ENCODE data around the gene TFEB. TPM values are rescaled to one million over a fixed set of nuclear protein-coding genes. Genes with fewer than 3 reads are reported as not detected.

The TFEB gene
- total RNA-seq, 1 donor from 2014 or later: 3.1 TPM

DNA sequence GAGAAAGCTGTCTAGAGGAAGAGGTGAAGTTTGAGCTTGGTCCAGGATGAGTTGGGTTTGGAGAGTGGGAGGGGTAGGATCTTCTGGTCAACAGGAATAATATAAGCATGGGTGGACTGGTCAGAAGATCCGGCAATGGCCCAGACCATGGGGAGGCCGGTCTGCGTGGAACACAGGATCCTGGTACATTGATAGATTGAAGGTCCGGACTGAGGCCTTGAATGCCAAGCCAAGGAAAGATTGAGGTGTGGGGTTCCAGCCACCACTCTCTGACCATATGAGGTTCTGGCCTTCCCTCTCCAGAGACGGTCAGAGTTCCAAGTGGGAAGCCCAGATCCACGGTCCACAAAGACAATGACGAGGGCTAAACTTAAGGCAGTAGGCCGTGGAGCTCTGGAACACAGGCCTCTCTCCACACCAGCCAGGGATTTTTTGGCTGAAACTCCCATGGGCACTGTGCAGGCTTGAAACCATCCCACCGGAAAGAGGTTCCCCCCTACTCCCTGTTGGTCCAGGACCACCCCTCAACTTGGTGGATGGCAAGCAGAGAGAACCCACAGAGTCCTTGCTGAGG lies 94.0 kb downstream of the TFEB start:
- TF ChIP-seq CTCF (IDR thresholded peaks at IDR 0.05; ENCODE audit: partially characterized antibody, unreplicated experiment): no peak
- Mint-ChIP-seq H3K4me3 (ENCODE audit: unreplicated experiment) (peak overlapping the region; percentile 49), H3K27me3 (ENCODE audit: unreplicated experiment) (peaks cover 29% of the 10 kb centered on the region), H3K36me3 (ENCODE audit: unreplicated experiment) (no peaks in the 10 kb centered on the region), H3K4me1 (ENCODE audit: low read depth, unreplicated experiment) (peaks cover 20% of the 10 kb centered on the region), H3K27ac (ENCODE audit: unreplicated experiment) (no peak overlapping the region), H3K9me3 (ENCODE audit: unreplicated experiment) (peaks cover 8% of the 10 kb centered on the region)
- DNase-seq: no peak

DNA sequence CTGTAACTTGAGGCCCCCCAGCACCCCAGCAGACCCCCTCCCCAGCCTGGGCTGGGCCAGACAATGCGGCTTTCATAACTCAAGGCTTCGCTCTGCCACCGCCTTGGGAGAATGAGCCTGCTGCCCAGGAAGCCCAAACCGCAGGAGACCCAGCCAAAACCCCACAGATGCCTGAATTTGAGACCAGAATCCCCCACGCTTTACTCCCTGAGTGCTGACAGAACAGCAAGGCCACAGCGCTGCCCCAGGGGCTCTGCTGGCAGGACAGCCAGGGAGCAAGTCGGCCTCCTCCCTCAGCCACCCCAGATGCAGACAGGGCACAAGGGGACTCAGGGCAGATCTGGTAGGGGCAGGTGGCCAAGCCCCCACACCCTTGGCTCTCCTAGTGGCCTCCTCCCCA lies 95.0 kb downstream of the TFEB start:
- peaks cover 34% of the 10 kb centered on the region for H3K27me3 Mint-ChIP-seq (ENCODE audit: unreplicated experiment)
- H3K9me3 Mint-ChIP-seq (ENCODE audit: unreplicated experiment): peaks cover 8% of the 10 kb centered on the region
- TF ChIP-seq CTCF (IDR thresholded peaks at IDR 0.05; ENCODE audit: partially characterized antibody, unreplicated experiment): no peak

DNA sequence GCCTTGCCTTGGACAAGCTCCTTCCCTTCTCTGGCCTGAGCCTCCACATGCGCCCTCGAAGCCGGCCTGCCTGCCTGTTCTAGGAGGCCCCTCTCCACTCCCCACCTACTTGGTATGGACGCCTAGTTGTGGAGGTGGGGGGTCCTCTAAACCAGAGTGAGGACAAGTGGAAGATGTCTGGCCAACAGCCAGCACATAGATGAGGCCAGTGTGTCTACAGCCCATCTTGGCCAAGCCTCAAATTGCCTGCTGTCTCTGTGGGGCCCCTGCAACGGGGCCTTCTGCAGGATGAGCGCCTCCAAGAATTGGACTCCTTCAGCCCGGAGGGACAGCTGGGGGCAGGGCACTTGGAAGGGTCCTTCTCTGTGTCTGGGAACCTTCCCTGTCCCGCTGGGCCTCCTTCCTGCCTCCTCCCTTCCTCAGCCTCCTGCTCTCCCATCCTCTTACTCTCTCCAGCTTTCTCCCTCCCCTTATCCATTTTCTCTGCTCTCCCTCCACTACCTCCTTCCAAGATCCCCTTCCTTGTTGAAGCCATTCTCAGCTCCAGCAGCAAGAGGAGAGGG lies 95.5 kb downstream of the TFEB start:
- no peak for TF ChIP-seq CTCF (IDR thresholded peaks at IDR 0.05; ENCODE audit: partially characterized antibody, unreplicated experiment)
- H3K4me1 Mint-ChIP-seq (ENCODE audit: low read depth, unreplicated experiment): peaks cover 20% of the 10 kb centered on the region

More for the DNA sequence above, 95.0 kb downstream of the TFEB start:
- Mint-ChIP-seq H3K27ac (ENCODE audit: unreplicated experiment) (no peak overlapping the region), H3K4me1 (ENCODE audit: low read depth, unreplicated experiment) (peaks cover 19% of the 10 kb centered on the region), H3K36me3 (ENCODE audit: unreplicated experiment) (no peaks in the 10 kb centered on the region), H3K4me3 (ENCODE audit: unreplicated experiment) (no peak overlapping the region)
- DNase-seq: no peak

GRCh38 chr6:41638935-41639808 lies 96.2 kb downstream of the TFEB start:
- no peak for TF ChIP-seq CTCF (IDR thresholded peaks at IDR 0.05; ENCODE audit: partially characterized antibody, unreplicated experiment)
- Mint-ChIP-seq H3K27me3 (ENCODE audit: unreplicated experiment) (peaks cover 33% of the 10 kb centered on the region), H3K27ac (ENCODE audit: unreplicated experiment) (no peak overlapping the region), H3K9me3 (ENCODE audit: unreplicated experiment) (peaks cover 10% of the 10 kb centered on the region), H3K4me3 (ENCODE audit: unreplicated experiment) (peak overlapping the region; percentile 66), H3K4me1 (ENCODE audit: low read depth, unreplicated experiment) (peaks cover 15% of the 10 kb centered on the region), H3K36me3 (ENCODE audit: unreplicated experiment) (no peaks in the 10 kb centered on the region)
- no peak for DNase-seq

More for the DNA sequence above, 95.5 kb downstream of the TFEB start:
- H3K9me3 Mint-ChIP-seq (ENCODE audit: unreplicated experiment): peaks cover 12% of the 10 kb centered on the region
- no peak overlapping the region for H3K27ac Mint-ChIP-seq (ENCODE audit: unreplicated experiment)
- no peaks in the 10 kb centered on the region for H3K36me3 Mint-ChIP-seq (ENCODE audit: unreplicated experiment)
- peak overlapping the region; percentile 66 for H3K4me3 Mint-ChIP-seq (ENCODE audit: unreplicated experiment)
- no peak for DNase-seq
- H3K27me3 Mint-ChIP-seq (ENCODE audit: unreplicated experiment): peaks cover 36% of the 10 kb centered on the region

Measured in glutamatergic neuron (in vitro differentiated cells).